Loucy (cell line): Measurements from ENCODE around the gene SNTB2.

ENCODE experiments used
- CTCF ChIP-seq: fragments of 200-600 bp; sonication (generic); conservative IDR thresholded peaks from 2 replicates; pipeline ENCODE4 v1.5.1; 2014; ENCODE audit warnings: mild to moderate bottlenecking, antibody characterized with exemption, low read length
- EZH2phosphoT487 ChIP-seq: fragments of 200-600 bp; IDR thresholded peaks from 2 replicates; pipeline ENCODE4 v1.6.1; 2018; ENCODE audit warnings: antibody characterized with exemption, mild to moderate bottlenecking, moderate library complexity, borderline replicate concordance

- no peak for TF ChIP-seq CTCF
- no peak for TF ChIP-seq EZH2phosphoT487
Measured at GRCh38 chr16:69243479-69243878, 56.5 kb downstream of the SNTB2 start.
